ENCODE data around the gene ATG9B.

Gene ATG9B

GRCh38 chr7:150997817-150998216 lies 26.5 kb downstream of the ATG9B start:
- DNase-seq, result no peak

GRCh38 chr7:150997075-150997511 lies 27.2 kb downstream of the ATG9B start:
- DNase-seq, result no peak

- DNase-seq, result no peak
Observed at GRCh38 chr7:150996376-150997074, 27.8 kb downstream of the ATG9B start.

- no peak for DNase-seq
Observed at GRCh38 chr7:150994838-150995510, 29.3 kb downstream of the ATG9B start.

- DNase-seq, result peak; percentile 30 to 53
Observed at GRCh38 chr7:150994141-150994837, 30.0 kb downstream of the ATG9B start.

- DNase-seq, result no peak
Observed at GRCh38 chr7:150993511-150993910, 30.8 kb downstream of the ATG9B start.

- DNase-seq, result no peak
Observed at GRCh38 chr7:150992833-150993302, 31.4 kb downstream of the ATG9B start.

- no peak for DNase-seq
Observed at GRCh38 chr7:150992051-150992640, 32.1 kb downstream of the ATG9B start.

- no peak for DNase-seq
Observed at GRCh38 chr7:150990416-150991186, 33.7 kb downstream of the ATG9B start, which contains the start of gene NOS3. TSS of gene NOS3 (plus strand) at chr7:150991017. CDS start at chr7:150993804, 2,787 bp downstream.

- DNase-seq, result no peak
Observed at GRCh38 chr7:150989456-150989855, 34.8 kb downstream of the ATG9B start.

- peak in 1 of 2 experiments; percentile 14 for DNase-seq
Observed at GRCh38 chr7:150988230-150989226, 35.8 kb downstream of the ATG9B start.

GRCh38 chr7:150986556-150986955 lies 37.7 kb downstream of the ATG9B start:
- DNase-seq, result no peak

GRCh38 chr7:150986099-150986512 lies 38.2 kb downstream of the ATG9B start:
- peak; percentile 42 to 47 for DNase-seq

- DNase-seq, result no peak
Observed at GRCh38 chr7:150983893-150984368, 40.4 kb downstream of the ATG9B start.

GRCh38 chr7:150982351-150982750 lies 41.9 kb downstream of the ATG9B start:
- DNase-seq, result no peak

- DNase-seq, result no peak
Observed at GRCh38 chr7:150981644-150982043, 42.6 kb downstream of the ATG9B start.

- no peak for DNase-seq
Observed at GRCh38 chr7:150980663-150981062, 43.6 kb downstream of the ATG9B start.

GRCh38 chr7:150979713-150980390 lies 44.4 kb downstream of the ATG9B start:
- no peak for DNase-seq

GRCh38 chr7:150978126-150978789 lies 46.0 kb downstream of the ATG9B start, which contains the start of gene KCNH2:
TSS of gene KCNH2 (minus strand) at chr7:150978321. CDS start at chr7:150977913, 408 bp downstream.
- no peak for DNase-seq

Measured in AML-193 (cell line).